ENCODE measurements around the gene USP5. TPM values are rescaled to one million over a fixed set of nuclear protein-coding genes. Genes with fewer than 3 reads are reported as not detected.

USP5 gene, protein sequence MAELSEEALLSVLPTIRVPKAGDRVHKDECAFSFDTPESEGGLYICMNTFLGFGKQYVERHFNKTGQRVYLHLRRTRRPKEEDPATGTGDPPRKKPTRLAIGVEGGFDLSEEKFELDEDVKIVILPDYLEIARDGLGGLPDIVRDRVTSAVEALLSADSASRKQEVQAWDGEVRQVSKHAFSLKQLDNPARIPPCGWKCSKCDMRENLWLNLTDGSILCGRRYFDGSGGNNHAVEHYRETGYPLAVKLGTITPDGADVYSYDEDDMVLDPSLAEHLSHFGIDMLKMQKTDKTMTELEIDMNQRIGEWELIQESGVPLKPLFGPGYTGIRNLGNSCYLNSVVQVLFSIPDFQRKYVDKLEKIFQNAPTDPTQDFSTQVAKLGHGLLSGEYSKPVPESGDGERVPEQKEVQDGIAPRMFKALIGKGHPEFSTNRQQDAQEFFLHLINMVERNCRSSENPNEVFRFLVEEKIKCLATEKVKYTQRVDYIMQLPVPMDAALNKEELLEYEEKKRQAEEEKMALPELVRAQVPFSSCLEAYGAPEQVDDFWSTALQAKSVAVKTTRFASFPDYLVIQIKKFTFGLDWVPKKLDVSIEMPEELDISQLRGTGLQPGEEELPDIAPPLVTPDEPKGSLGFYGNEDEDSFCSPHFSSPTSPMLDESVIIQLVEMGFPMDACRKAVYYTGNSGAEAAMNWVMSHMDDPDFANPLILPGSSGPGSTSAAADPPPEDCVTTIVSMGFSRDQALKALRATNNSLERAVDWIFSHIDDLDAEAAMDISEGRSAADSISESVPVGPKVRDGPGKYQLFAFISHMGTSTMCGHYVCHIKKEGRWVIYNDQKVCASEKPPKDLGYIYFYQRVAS
- total RNA-seq: 62.2 and 84.6 TPM in 2 replicates

DNA sequence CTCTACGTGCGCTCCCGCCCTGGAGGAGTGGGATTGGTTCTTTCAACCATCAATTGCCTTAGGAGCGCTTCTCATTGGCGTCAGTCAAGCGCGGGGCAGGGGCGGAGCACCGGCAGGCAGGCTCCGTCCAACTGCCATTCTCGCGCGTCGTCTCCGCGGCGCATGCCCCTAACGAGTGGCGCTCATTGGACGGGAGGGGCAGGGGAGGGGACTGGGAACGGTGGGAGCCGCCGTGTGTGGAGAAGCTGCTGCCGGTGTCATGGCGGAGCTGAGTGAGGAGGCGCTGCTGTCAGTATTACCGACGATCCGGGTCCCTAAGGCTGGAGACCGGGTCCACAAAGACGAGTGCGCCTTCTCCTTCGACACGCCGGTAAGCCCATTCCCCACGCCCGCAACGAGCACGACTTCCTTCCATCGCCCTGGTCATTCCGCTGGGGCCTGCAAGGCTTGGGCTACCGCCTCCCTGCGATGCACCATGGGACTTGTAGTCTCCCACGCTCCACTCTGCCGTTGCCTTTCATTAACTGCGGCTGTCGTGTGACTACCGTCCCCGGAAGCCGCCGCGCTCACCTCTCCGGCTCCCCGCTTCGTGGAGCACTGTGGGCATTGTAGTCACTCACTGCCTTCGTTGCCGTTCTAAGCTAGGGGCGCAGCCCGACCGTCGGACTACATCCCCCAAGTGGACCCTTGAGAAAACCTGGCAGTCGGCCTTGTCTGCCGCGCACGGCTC lies at the start of gene USP5:
Gene USP5, plus strand, starts transcription at position 230 of the 730 bp plus-strand sequence. Its CDS starts 30 bp downstream, at position 260.

DNA sequence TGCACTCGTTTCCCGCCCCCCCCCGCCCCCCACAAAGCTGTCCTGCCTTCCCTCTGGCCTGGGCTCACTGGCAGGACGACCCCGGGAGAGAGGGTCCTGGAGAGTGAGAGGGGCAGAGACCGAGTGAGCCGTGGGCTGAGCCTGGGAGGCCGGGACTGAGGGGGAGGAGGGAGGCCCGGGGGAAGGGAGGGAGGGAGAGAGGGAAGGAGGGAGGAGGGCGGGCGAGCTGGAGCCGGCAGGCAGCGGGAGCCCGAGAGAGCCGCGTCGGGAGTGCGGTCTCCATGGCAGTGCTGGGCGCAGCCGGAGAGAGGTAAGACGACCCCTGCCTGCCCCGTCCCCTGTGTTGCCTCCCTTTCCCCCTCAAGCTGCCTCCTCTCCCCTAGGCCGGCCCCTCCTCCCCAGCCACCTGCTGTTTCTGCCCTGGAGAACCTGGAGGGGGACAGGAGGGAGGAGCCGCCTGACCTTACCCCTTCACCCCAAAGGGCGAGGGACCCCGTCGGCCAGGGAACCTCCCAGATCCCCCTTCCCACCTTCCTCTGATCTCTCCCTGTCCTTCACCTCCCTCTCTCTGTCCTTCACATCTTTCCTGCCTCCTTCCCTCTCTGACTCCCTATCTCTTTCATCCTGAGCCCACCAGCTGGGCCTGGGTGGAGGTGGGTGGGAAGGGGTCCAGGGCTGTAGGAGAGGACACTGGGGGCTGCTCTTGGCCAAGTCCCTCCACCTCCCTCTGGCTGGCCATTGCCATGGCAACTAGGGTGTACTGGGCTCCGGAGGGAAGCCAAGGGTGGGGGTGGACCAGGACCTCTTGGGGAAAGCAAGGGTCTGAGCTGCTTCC lies 30.1 kb upstream of the USP5 start, which contains the start of gene GPR162:
Gene GPR162, plus strand, starts transcription at position 231 of the 835 bp plus-strand sequence. CDS start 2,078 bp downstream, outside the sequence.

DNA sequence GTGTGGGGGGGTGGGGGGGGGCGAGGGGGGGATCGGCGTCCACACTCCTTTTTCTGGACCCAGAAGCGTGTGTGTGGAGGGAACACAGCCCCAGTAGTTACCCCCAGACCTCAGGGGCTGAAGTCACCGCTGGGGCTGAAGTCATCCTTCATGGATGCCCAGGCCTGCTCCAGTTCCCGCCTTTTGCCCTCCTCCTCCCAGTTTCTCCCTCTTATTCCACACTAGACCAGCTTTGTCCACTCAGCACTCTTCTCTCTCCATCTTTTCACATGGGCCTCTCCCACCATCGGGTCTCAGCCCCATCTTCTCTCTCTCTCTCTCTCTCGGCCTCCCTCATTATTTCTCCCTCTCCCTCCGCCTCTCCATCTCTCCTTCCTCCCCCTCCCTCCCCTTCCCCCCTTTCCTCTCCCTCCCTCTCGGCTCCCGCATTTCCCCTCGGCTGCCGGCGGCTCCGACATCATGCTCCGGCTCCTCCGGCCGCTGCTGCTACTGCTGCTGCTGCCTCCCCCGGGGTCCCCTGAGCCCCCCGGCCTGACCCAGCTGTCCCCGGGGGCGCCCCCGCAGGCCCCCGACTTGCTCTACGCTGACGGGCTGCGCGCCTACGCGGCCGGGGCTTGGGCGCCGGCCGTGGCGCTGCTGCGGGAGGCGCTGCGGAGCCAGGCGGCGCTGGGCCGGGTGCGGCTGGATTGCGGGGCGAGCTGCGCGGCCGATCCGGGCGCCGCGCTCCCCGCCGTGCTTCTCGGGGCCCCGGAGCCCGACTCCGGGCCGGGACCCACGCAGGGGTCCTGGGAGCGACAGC lies 23.8 kb upstream of the USP5 start, which contains the start of gene P3H3:
Gene P3H3, plus strand, starts transcription at position 426 of the 799 bp plus-strand sequence. Its CDS starts 34 bp downstream, at position 460.

DNA sequence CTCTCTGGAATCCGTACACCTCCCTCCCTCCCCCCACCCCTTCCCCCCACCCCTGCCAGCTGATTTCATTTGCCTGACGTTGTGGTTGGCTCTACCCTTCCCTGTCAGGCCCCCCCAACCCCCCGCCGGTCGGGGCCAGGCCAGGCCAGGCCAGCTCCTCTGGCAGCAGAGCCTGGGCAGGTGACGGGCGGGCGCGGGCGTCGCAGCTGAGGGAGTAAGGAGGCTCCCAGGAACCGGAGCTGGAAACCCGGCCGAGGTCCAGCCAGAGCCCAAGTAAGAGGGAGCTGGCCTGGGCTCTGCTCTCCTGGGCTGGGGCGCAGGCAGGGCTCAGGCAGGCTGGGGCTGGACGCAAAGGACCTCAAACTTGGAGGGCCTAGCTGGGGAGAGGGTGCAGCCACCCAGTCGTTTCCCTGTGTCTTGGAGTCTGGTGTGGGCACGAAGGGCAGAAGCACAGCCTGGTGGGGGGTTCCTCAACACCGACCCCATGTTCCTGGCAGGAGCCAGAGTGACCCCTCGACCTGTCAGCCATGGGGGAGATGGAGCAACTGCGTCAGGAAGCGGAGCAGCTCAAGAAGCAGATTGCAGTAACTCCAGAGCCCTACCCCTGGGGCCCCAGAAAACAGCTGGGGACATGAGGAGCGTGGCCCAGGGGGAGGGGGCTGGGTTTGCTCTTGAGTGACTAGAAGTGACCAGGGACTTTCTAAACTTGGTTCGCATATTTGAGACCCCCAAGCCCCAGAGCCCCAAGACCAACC lies 11.0 kb upstream of the USP5 start, which contains the start of gene GNB3:
Gene GNB3, plus strand, starts transcription at position 165 of the 755 bp plus-strand sequence. Its CDS starts 363 bp downstream, at position 528.

DNA sequence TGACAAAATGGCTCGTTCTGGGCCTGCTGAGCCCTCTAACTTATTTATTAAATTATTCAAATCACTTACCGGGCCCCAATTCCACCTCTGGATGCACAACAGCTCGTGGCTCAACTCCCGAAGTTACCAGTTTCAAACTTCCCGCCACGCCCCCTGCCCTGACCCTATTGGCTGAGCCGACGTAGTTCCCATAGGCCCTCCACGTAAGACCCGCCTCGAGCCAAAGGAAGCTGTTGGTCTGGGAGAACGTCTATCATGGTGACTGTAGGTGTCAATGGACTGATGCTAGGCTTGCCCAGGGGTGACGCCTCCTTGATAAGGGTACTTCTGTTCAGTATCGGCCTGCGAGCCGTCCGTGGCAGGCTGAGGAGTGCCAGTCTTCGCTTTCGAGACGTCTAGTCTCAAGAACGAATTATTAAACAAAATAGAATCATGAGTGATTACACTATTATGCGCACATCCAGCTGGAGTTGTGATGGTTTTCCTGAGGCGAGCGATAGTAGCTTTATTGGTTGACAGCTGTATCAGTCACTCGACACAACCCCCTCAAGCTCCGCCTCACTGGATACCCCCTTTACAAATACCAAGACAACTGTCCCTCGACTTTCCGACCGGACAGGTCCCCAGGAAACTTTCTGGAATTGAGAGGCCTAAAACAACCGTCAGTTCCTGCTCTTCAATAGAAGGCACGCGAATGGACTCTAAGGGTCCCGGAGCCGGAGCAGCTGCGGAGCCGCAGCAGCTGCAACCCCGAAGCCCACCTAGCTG lies 613 bp upstream of the USP5 start, which contains the start of gene CDCA3:
Gene CDCA3, minus strand, starts transcription at position 134 of the 768 bp plus-strand sequence. CDS start 334 bp downstream, outside the sequence.

DNA sequence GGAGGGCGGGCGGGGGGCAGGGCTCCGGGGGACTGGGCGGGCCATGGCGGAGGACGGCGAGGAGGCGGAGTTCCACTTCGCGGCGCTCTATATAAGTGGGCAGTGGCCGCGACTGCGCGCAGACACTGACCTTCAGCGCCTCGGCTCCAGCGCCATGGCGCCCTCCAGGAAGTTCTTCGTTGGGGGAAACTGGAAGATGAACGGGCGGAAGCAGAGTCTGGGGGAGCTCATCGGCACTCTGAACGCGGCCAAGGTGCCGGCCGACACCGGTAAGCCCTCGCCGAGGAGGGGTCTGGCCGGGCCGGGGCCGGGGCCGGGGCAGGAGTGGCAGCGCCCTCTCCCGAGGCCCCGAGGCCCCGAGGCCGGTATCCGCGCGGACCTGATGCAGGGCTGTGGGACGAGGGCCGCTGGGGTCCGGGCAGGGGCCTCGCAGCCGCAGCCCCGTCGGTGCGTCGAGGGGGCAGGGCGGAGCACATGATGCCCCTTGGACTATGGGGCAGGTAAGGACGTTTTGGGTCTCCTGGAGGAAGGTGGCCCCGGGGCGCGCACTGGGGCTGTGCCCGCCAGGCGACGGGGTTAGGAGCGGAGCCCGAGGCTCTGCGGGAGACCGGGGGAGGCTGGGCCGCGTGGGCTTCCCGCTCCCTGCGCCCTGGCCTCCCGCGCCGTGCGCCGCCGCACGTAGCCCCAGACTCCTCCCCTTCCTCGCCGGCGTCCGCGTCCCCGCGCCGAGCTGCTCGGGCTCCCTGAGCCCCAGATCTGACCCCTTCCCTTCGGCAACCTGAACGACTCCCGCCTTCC lies 15.7 kb downstream of the USP5 start, which contains the start of gene TPI1:
Gene TPI1, plus strand, starts transcription at position 119 of the 798 bp plus-strand sequence. Its CDS starts 36 bp downstream, at position 155.

DNA sequence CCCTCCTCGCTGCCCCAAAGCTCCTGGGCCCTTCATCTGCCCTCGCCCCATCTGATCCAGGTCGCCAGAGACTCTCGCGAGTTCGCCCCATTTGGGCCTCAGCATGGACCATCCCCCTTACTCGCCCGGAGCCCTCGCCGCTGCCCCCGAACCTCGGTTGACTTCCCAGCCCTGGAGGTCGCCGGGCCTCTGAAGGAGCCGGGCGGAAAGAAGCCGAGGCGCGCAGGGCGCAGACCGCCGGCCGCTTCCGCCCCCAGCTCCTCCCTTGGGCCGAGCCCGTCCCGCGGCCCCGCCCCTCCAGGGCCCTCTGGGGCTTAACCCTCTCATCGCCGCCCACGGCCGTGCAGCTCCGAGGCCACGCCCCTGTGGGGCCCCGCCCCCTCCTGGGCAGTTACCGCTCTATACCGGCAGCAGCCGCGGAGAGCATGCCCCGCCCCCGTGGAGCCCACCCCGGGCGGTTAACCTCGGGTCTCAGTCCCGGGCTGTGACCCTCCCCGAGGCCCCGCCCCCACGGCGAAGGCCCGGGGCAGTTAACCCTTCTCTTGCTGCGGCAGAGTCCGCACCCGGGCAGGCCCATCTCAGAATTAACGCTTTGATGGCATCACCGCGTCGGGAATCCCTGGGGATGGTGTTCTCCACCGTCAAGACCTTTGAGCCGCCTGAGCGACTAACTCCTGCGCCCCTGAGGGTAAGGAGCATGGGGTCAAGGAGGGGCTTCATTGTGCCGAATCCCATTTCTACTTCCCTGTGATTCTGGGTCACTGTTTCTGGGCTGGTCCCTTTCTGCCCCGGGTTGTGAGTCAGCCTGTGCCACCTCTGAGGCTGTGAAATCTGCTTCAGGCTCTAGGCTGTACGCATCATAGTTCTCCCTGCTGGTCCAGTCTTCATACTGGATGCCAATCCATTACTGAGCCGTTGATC lies 21.4 kb downstream of the USP5 start, which contains the start of gene SPSB2:
Gene SPSB2, minus strand, starts transcription at position 210 of the 921 bp plus-strand sequence. CDS start 402 bp downstream, outside the sequence.

DNA sequence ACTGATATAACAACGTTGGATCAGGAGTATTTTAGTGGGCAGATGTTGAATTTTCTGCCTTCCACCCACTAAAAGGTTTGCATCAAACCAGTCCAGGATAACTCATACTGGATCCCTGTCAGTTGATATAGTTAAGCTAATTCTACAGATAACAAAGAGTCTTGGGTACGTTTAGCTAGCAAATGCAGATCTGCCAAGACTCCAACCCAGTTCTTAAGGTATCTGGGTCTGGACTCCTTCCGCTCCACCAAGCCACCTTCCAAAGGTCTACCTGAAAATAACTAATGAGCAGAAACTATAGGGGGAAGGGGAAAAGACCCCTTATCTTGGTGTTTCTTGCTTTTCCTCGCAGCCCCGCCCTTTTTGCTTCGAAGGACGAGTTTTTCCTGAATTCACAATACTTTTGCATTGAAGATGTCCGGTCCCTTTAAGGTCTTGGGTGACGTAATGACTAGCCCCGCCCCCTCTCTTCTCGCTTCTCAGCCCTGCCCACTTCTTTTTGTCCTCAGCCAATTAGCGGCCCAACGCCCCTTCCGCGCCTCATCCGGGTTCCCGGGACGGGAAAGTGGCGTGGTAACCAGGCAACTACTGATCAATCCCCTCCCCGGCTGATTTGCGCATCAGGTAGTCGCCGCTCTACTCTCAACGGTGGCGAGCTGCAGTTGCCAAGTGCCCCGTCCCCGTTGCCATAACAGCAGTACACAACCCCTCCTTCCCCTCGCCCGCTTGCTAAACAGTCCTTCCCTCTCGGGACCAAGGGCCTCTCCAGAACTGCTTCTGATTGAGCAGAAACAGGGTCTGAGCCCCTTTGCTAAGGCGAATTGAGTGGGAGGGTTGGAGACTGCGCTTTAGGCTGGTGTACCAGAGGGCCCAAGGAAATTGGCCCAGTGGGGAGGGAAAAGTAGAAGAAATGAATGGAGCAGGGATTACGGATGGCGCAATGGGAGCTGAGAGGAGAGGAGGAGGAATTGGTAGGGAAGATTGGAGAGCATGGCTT lies 52.6 kb downstream of the USP5 start, which contains the start of gene LRRC23:
Gene LRRC23, plus strand, starts transcription at position 543 of the 997 bp plus-strand sequence. CDS start 812 bp downstream, outside the sequence.

DNA sequence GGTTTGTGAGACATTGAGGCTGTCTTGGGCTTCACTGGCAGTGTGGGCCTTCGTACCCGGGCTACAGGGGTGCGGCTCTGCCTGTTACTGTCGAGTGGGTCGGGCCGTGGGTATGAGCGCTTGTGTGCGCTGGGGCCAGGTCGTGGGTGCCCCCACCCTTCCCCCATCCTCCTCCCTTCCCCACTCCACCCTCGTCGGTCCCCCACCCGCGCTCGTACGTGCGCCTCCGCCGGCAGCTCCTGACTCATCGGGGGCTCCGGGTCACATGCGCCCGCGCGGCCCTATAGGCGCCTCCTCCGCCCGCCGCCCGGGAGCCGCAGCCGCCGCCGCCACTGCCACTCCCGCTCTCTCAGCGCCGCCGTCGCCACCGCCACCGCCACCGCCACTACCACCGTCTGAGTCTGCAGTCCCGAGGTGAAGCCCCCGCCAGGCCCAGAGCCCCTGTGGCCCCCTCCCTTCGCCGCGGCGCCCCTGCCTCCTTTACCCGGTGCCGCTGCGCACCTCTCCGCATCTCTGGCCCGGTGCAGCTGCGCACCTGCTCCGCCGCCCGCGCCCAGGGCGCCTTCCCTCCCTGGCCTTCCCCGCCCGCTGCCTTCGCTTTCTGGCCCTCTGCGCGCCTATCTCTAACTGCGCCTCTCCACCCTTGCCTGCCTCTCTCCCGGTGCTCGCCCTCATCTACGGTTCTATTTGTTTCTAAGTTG lies 62.4 kb downstream of the USP5 start, which contains the start of gene ENO2:
Gene ENO2, plus strand, starts transcription at position 335 of the 701 bp plus-strand sequence. CDS start 1,253 bp downstream, outside the sequence.

Other genes with a start within 250 kb of the USP5 start
- 236 and 412 TPM in 2 replicates for gene CHD4, start 244.8 kb upstream of the USP5 start, total RNA-seq
- 2.1 and 3.0 TPM in 2 replicates for gene LPAR5, start 216.2 kb upstream of the USP5 start, total RNA-seq
- 0.49 and 8.7 TPM in 2 replicates for gene ACRBP, start 204.7 kb upstream of the USP5 start, total RNA-seq
- gene ING4, start 189.0 kb upstream of the USP5 start, total RNA-seq: 14.5 and 50.5 TPM in 2 replicates
- 28.8 and 35.1 TPM in 2 replicates for gene ZNF384, start 162.8 kb upstream of the USP5 start, total RNA-seq
- 0.16 and 2.9 TPM in 2 replicates for gene PIANP, start 151.3 kb upstream of the USP5 start, total RNA-seq
- gene COPS7A, start 128.1 kb upstream of the USP5 start, total RNA-seq: 68.1 and 78.1 TPM in 2 replicates
- 231 and 260 TPM in 2 replicates for gene MLF2, start 99.0 kb upstream of the USP5 start, total RNA-seq
- gene PTMS, start 85.8 kb upstream of the USP5 start, total RNA-seq: 115 and 146 TPM in 2 replicates
- under 0.01 and 0.13 TPM in 2 replicates for gene LAG3, start 79.6 kb upstream of the USP5 start, total RNA-seq
- 0.33 and 1.3 TPM in 2 replicates for gene CD4, start 62.6 kb upstream of the USP5 start, total RNA-seq
- 0.33 and 3.7 TPM in 2 replicates for gene GPR162, start 30.3 kb upstream of the USP5 start, total RNA-seq
- 46.9 and 49.6 TPM in 2 replicates for gene P3H3, start 23.7 kb upstream of the USP5 start, total RNA-seq
- gene GNB3, start 11.2 kb upstream of the USP5 start, total RNA-seq: 0.51 and 1.5 TPM in 2 replicates
- gene CDCA3, start 864 bp upstream of the USP5 start, total RNA-seq: 7.2 and 171 TPM in 2 replicates
- gene TPI1, start 15.4 kb downstream of the USP5 start, total RNA-seq: 569 and 954 TPM in 2 replicates
- gene SPSB2, start 21.2 kb downstream of the USP5 start, total RNA-seq: 13.9 and 18.4 TPM in 2 replicates
- 7.5 and 11.8 TPM in 2 replicates for gene LRRC23, start 52.7 kb downstream of the USP5 start, total RNA-seq
- gene ENO2, start 62.4 kb downstream of the USP5 start, total RNA-seq: 16.0 and 17.5 TPM in 2 replicates
- gene ATN1, start 75.8 kb downstream of the USP5 start, total RNA-seq: 34.4 and 55.0 TPM in 2 replicates
- gene RNU7-1, start 91.7 kb downstream of the USP5 start, total RNA-seq: not detected in 2 replicates
- gene C12orf57, start 91.9 kb downstream of the USP5 start, total RNA-seq: 147 and 190 TPM in 2 replicates
- 9.6 and 21.9 TPM in 2 replicates for gene PTPN6, start 99.2 kb downstream of the USP5 start, total RNA-seq
- 391 and 420 TPM in 2 replicates for gene PHB2, start 118.5 kb downstream of the USP5 start, total RNA-seq
- 26.1 and 66.8 TPM in 2 replicates for gene EMG1, start 118.8 kb downstream of the USP5 start, total RNA-seq
- gene LPCAT3, start 166.3 kb downstream of the USP5 start, total RNA-seq: 32.1 and 47.4 TPM in 2 replicates
- gene C1S, start 208.6 kb downstream of the USP5 start, total RNA-seq: 0.49 and 6.1 TPM in 2 replicates
- gene C1R, start 240.3 kb downstream of the USP5 start, total RNA-seq: 6.5 and 53.5 TPM in 2 replicates